Activated CD4-positive, alpha-beta memory T cell treated with anti-CD3 and anti-CD28 coated beads for 36 hours (primary cell): Measurements from ENCODE around the gene TMEM9. TPM values are rescaled to one million over a fixed set of nuclear protein-coding genes. Genes with fewer than 3 reads are reported as not detected.

Experiments used
- CTCF ChIA-PET: fragments of 350-600 bp; sonication (Branson Sonifier 250); formaldehyde crosslinking; loops from one replicate; lab custom pipeline; 2021; ENCODE audit warnings: antibody characterized with exemption, inconsistent platforms; lab: Charles Lee
- POLR2A ChIA-PET: fragments of 350-600 bp; sonication (Branson Sonifier 250); formaldehyde crosslinking; loops from one replicate; lab custom pipeline; 2021; ENCODE audit warnings: antibody characterized with exemption; lab: Charles Lee
- DNase-seq: peaks from one replicate; pipeline ENCODE4 v3.0.0-alpha.2; 2020
- H3K27ac Mint-ChIP-seq: one replicate; pipeline ENCODE4 v1.8.0; 2021; ENCODE audit warnings: mixed read lengths
- H3K27me3 Mint-ChIP-seq: one replicate; pipeline ENCODE4 v1.8.0; 2021; ENCODE audit warnings: mixed read lengths
- H3K36me3 Mint-ChIP-seq: one replicate; pipeline ENCODE4 v1.8.0; 2021; ENCODE audit warnings: mixed read lengths
- H3K4me1 Mint-ChIP-seq: one replicate; pipeline ENCODE4 v1.8.0; 2021; ENCODE audit warnings: low read depth, mixed read lengths
- H3K4me3 Mint-ChIP-seq: one replicate; pipeline ENCODE4 v1.8.0; 2021; ENCODE audit warnings: mild to moderate bottlenecking, mixed read lengths
- H3K9me3 Mint-ChIP-seq: one replicate; pipeline ENCODE4 v1.8.0; 2021; ENCODE audit warnings: mixed read lengths
- intact Hi-C: fragments of 100-400 bp; cut with micrococcal nuclease; formaldehyde crosslinking; loops from one replicate; pipeline ENCODE4 v1.15.1; 2023
- total RNA-seq, 2 experiments: library from RNA; stranded (reverse); gene quantifications; one replicate each; pipeline ENCODE4 v1.2.3, GENCODE V29; 2021

TMEM9 gene
- 10 to 100 TPM; 21.7 to 22.5 TPM for total RNA-seq

- ChIA-PET CTCF (interaction anchor here (0.9 to 1.9 kb wide), 4 partner anchors 15 to 64 kb away, joined by 3 to 10 read pairs (median 4); no protein-coding TSS in a partner anchor), POLR2A (interaction anchor here (0.7 to 2.8 kb wide), 4 partner anchors 9 to 17 kb away, joined by 3 to 17 read pairs (median 6); no protein-coding TSS in a partner anchor)
- intact Hi-C loops: loop anchor here (1.0 to 5.0 kb wide), 3 partner anchors 16 to 352 kb away; partner anchors contain the start of genes CSRP1 and KIF21B
- peak within 1 kb of the TSS; percentile 80 for H3K4me3 Mint-ChIP-seq
- H3K27ac Mint-ChIP-seq: peak within 1 kb of the TSS; percentile 71
- H3K9me3 Mint-ChIP-seq: no peaks in the 10 kb centered on the region
- H3K36me3 Mint-ChIP-seq: peaks cover 8% of the 10 kb centered on the region
- DNase-seq: peak; percentile 98
- H3K4me1 Mint-ChIP-seq: peaks cover 20% of the 10 kb centered on the region
- H3K27me3 Mint-ChIP-seq: peaks cover 13% of the 10 kb centered on the region
These were observed at the start of gene TMEM9 for GRCh38 chr1:201154389-201155165. Gene TMEM9 (minus strand): TSS chr1:201154474. CDS start chr1:201153923, 551 bp downstream.

GRCh38 chr1:201198598-201198997 lies 44.3 kb upstream of the TMEM9 start:
- Mint-ChIP-seq H3K9me3 (no peaks in the 10 kb centered on the region), H3K27me3 (no peaks in the 10 kb centered on the region), H3K36me3 (no peaks in the 10 kb centered on the region), H3K27ac (no peak overlapping the region), H3K4me3 (no peak overlapping the region), H3K4me1 (no peaks in the 10 kb centered on the region)
- intact Hi-C loops: no loop called here
- DNase-seq: no peak
- CTCF ChIA-PET: interaction anchor here (0.9 to 1.2 kb wide), 2 partner anchors 24 to 237 kb away, joined by 3 to 6 read pairs; no protein-coding TSS in a partner anchor
- POLR2A ChIA-PET: no interaction called here

- Mint-ChIP-seq H3K27ac (no peak overlapping the region), H3K4me3 (no peak overlapping the region), H3K27me3 (peaks cover 15% of the 10 kb centered on the region), H3K4me1 (peaks cover 10% of the 10 kb centered on the region), H3K36me3 (no peaks in the 10 kb centered on the region), H3K9me3 (no peaks in the 10 kb centered on the region)
- ChIA-PET CTCF (no interaction called here), POLR2A (no interaction called here)
- intact Hi-C loops: no loop called here
- no peak for DNase-seq
These were observed 39.8 kb upstream of the TMEM9 start for GRCh38 chr1:201194046-201194445.

- no peak for DNase-seq
- H3K4me1 Mint-ChIP-seq: peaks cover 10% of the 10 kb centered on the region
- CTCF ChIA-PET: interaction anchor here (0.8 to 1.5 kb wide), 4 partner anchors 23 to 42 kb away, joined by 3 to 4 read pairs (median 3); no protein-coding TSS in a partner anchor
- H3K27me3 Mint-ChIP-seq: peaks cover 20% of the 10 kb centered on the region
- no peaks in the 10 kb centered on the region for H3K36me3 Mint-ChIP-seq
- H3K4me3 Mint-ChIP-seq: no peak overlapping the region
- intact Hi-C loops: no loop called here
- no peak overlapping the region for H3K27ac Mint-ChIP-seq
- POLR2A ChIA-PET: no interaction called here
- no peaks in the 10 kb centered on the region for H3K9me3 Mint-ChIP-seq
These were observed 38.1 kb upstream of the TMEM9 start for GRCh38 chr1:201192261-201192788.

GRCh38 chr1:201191653-201192260 lies 37.5 kb upstream of the TMEM9 start:
- Mint-ChIP-seq H3K27me3 (peaks cover 20% of the 10 kb centered on the region), H3K27ac (no peak overlapping the region), H3K4me3 (no peak overlapping the region), H3K36me3 (no peaks in the 10 kb centered on the region), H3K9me3 (no peaks in the 10 kb centered on the region), H3K4me1 (peaks cover 10% of the 10 kb centered on the region)
- ChIA-PET POLR2A (no interaction called here), CTCF (interaction anchor here (0.8 to 1.5 kb wide), 3 partner anchors 23 to 77 kb away, joined by 3 to 4 read pairs (median 3); no protein-coding TSS in a partner anchor)
- peak; percentile 74 for DNase-seq
- intact Hi-C loops: loop anchor here (1.0 kb wide), 1 partner anchor 21 kb away; no protein-coding TSS in a partner anchor

- POLR2A ChIA-PET: no interaction called here
- intact Hi-C loops: loop anchor here (1.0 kb wide), 1 partner anchor 20 kb away; no protein-coding TSS in a partner anchor
- H3K36me3 Mint-ChIP-seq: no peaks in the 10 kb centered on the region
- no peak within 1 kb of the TSS for H3K27ac Mint-ChIP-seq
- peaks cover 10% of the 10 kb centered on the region for H3K4me1 Mint-ChIP-seq
- CTCF ChIA-PET: interaction anchor here (1.2 kb wide), 1 partner anchor 76 kb away, joined by 3 read pairs; no protein-coding TSS in a partner anchor
- H3K27me3 Mint-ChIP-seq: peaks cover 20% of the 10 kb centered on the region
- H3K9me3 Mint-ChIP-seq: no peaks in the 10 kb centered on the region
- DNase-seq: no peak
- no peak within 1 kb of the TSS for H3K4me3 Mint-ChIP-seq
These were observed 36.4 kb upstream of the TMEM9 start, which contains the start of gene IGFN1 for GRCh38 chr1:201190624-201191051. Gene IGFN1 (plus strand): TSS chr1:201190824. CDS start chr1:201193294, 2,470 bp downstream.

GRCh38 chr1:201190005-201190404 lies 35.7 kb upstream of the TMEM9 start:
- Mint-ChIP-seq H3K27me3 (peaks cover 20% of the 10 kb centered on the region), H3K4me3 (no peak overlapping the region), H3K27ac (no peak overlapping the region), H3K4me1 (peaks cover 10% of the 10 kb centered on the region), H3K36me3 (no peaks in the 10 kb centered on the region), H3K9me3 (no peaks in the 10 kb centered on the region)
- DNase-seq: no peak
- ChIA-PET CTCF (no interaction called here), POLR2A (no interaction called here)
- intact Hi-C loops: no loop called here

GRCh38 chr1:201189085-201189484 lies 34.8 kb upstream of the TMEM9 start:
- Mint-ChIP-seq H3K4me3 (no peak overlapping the region), H3K9me3 (no peaks in the 10 kb centered on the region), H3K36me3 (no peaks in the 10 kb centered on the region), H3K27me3 (peaks cover 24% of the 10 kb centered on the region), H3K27ac (no peak overlapping the region), H3K4me1 (peaks cover 10% of the 10 kb centered on the region)
- POLR2A ChIA-PET: no interaction called here
- DNase-seq: no peak
- intact Hi-C loops: no loop called here
- CTCF ChIA-PET: no interaction called here

GRCh38 chr1:201186192-201186591 lies 31.9 kb upstream of the TMEM9 start:
- H3K36me3 Mint-ChIP-seq: no peaks in the 10 kb centered on the region
- H3K4me1 Mint-ChIP-seq: peaks cover 2% of the 10 kb centered on the region
- no peak overlapping the region for H3K4me3 Mint-ChIP-seq
- intact Hi-C loops: no loop called here
- ChIA-PET CTCF (interaction anchor here (1.3 to 1.6 kb wide), 3 partner anchors 11 to 122 kb away, joined by 3 to 6 read pairs (median 3); no protein-coding TSS in a partner anchor), POLR2A (no interaction called here)
- peaks cover 28% of the 10 kb centered on the region for H3K27me3 Mint-ChIP-seq
- no peak overlapping the region for H3K27ac Mint-ChIP-seq
- no peaks in the 10 kb centered on the region for H3K9me3 Mint-ChIP-seq
- no peak for DNase-seq

GRCh38 chr1:201185527-201186128 lies 31.4 kb upstream of the TMEM9 start:
- CTCF ChIA-PET: interaction anchor here (1.1 to 1.6 kb wide), 5 partner anchors 10 to 121 kb away, joined by 3 to 6 read pairs (median 3); no protein-coding TSS in a partner anchor
- H3K27ac Mint-ChIP-seq: no peak overlapping the region
- peaks cover 29% of the 10 kb centered on the region for H3K27me3 Mint-ChIP-seq
- POLR2A ChIA-PET: no interaction called here
- H3K36me3 Mint-ChIP-seq: no peaks in the 10 kb centered on the region
- no peak overlapping the region for H3K4me3 Mint-ChIP-seq
- no peaks in the 10 kb centered on the region for H3K9me3 Mint-ChIP-seq
- DNase-seq: no peak
- intact Hi-C loops: loop anchor here (1.0 kb wide), 2 partner anchors 14 to 36 kb away; no protein-coding TSS in a partner anchor
- no peaks in the 10 kb centered on the region for H3K4me1 Mint-ChIP-seq

- Mint-ChIP-seq H3K27me3 (peaks cover 28% of the 10 kb centered on the region), H3K4me1 (no peaks in the 10 kb centered on the region), H3K27ac (no peak overlapping the region), H3K4me3 (no peak overlapping the region), H3K9me3 (no peaks in the 10 kb centered on the region), H3K36me3 (no peaks in the 10 kb centered on the region)
- ChIA-PET POLR2A (no interaction called here), CTCF (interaction anchor here (1.1 to 1.6 kb wide), 5 partner anchors 10 to 121 kb away, joined by 3 to 6 read pairs (median 3); no protein-coding TSS in a partner anchor)
- no peak for DNase-seq
- intact Hi-C loops: loop anchor here (1.0 kb wide), 2 partner anchors 14 to 36 kb away; no protein-coding TSS in a partner anchor
These were observed 30.8 kb upstream of the TMEM9 start for GRCh38 chr1:201185123-201185453.
